H1 (cell line): Measurements from ENCODE around the gene HTR3A. TPM values are rescaled to one million over a fixed set of nuclear protein-coding genes. Genes with fewer than 3 reads are reported as not detected.

Experiments used
- BRCA1 ChIP-seq: IDR thresholded peaks from 2 replicates; pipeline ENCODE4 v1.6.1; 2012; ENCODE audit warnings: low read depth, low read length, improper control_type of control experiment
- CHD1 ChIP-seq: IDR thresholded peaks from 2 replicates; pipeline ENCODE4 v1.6.1; 2012; ENCODE audit warnings: low read depth, low read length, improper control_type of control experiment
- SAP30 ChIP-seq: fragments of 300-600 bp; sonication (generic); IDR thresholded peaks from 2 replicates; pipeline ENCODE4 v1.7.1; 2012; ENCODE audit warnings: low read length, moderate library complexity, mild to moderate bottlenecking, inconsistent platforms; ENCODE audit not compliant: insufficient read depth, insufficient replicate concordance
- SIRT6 ChIP-seq: IDR thresholded peaks from one replicate; pipeline ENCODE4 v1.7.1; 2012; ENCODE audit warnings: low read length, inconsistent platforms
- SUZ12 ChIP-seq: fragments of 200-600 bp; sonication (generic); IDR thresholded peaks from 2 replicates; pipeline ENCODE4 v1.6.1; 2012; ENCODE audit warnings: mild to moderate bottlenecking, inconsistent platforms, low read length, moderate library complexity, mixed read lengths
- YY1 ChIP-seq: IDR thresholded peaks from 2 replicates; pipeline ENCODE4 v1.6.1; 2011; ENCODE audit warnings: low read depth, mild to moderate bottlenecking, low read length
- polyA plus RNA-seq, 7 experiments: library from polyadenylated mRNA; depleted of rRNA in 3 of 7; stranded (reverse) in 5 of 7; unstranded in 2 of 7; fragments of >200 nt in 5 of 7; fragments of 200-250 nt in 2 of 7; gene quantifications; 1 replicate in 5 of 7; 2 replicates in 1 of 7; 4 replicates in 1 of 7; pipeline versions ENCODE4 v1.2.1 to v1.2.3, GENCODE V29; 2011 to 2013; ENCODE audit warnings: missing spikeins in 2 of 7, mixed read lengths in 2 of 7
- total RNA-seq: library from RNA; stranded (reverse); fragmentation: NEBNext Ultra II Directional; extraction: Animal tissue kit (Norgen Biotek cat#: 25700); gene quantifications from 2 replicates; pipeline ENCODE4 v1.2.1, GENCODE V29; 2021

HTR3A gene
- total and polyA plus RNA-seq, 2 of the 8 experiments (the other 6 are each of a cell fraction or from before 2014, with no cell fraction given): 7.5 to 8.9 TPM

DNA sequence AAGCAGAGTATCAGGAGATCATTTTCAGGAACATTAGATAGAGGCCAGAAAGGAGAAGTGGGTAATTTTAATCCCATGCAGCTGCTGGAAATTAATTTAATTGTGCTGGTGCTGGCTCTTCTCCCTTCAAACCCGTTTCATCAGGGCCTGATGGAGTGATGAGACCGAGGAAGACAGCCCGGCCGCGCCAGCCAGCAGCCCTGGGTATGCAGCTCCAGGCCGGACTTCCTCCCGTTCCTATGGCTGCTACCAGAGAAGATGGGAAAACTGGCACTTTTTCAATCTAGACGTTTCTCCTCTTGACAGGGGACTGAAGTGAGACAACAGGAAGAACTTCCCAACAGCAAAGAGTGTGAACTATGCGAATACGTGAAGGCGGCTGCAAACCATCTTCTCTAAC lies 60.0 kb downstream of the HTR3A start (continued):
- TF ChIP-seq SIRT6 (no peak), SUZ12 (no peak), BRCA1 (no peak), YY1 (no peak), CHD1 (no peak), SAP30 (no peak)
